ENCODE data around the gene UBALD2.
"Not testable (repeated sequence)": the region's sequence is repeated elsewhere in the genome, so short reads cannot be mapped to it uniquely, and the experiment has no call there.

The UBALD2 gene
- long read RNA-seq, donor 1, transcript UBALD2-201 (3 exons, 1,593 nt): major isoform, 62 of 72 reads
- long read RNA-seq, donor 1, transcript UBALD2-203 (2 exons, 660 nt): minor isoform, 7 of 72 reads
- long read RNA-seq, donor 1, partial matches to known transcripts: 0 of 72 reads
- long read RNA-seq, donor 1, other reads (novel, unspliced or antisense): 0 of 72 reads
- long read RNA-seq, donor 2, transcript UBALD2-201 (3 exons, 1,593 nt): major isoform, 43 of 69 reads
- long read RNA-seq, donor 2, transcript UBALD2-203 (2 exons, 660 nt): minor isoform, 5 of 69 reads
- long read RNA-seq, donor 2, partial matches to known transcripts: 19 of 69 reads
- long read RNA-seq, donor 2, other reads (novel, unspliced or antisense): 0 of 69 reads
- long read RNA-seq, donor 3, transcript UBALD2-201 (3 exons, 1,593 nt): major isoform, 23 of 23 reads
- long read RNA-seq, donor 3, partial matches to known transcripts: 0 of 23 reads
- long read RNA-seq, donor 3, other reads (novel, unspliced or antisense): 0 of 23 reads
- long read RNA-seq, donor 4, transcript UBALD2-201 (3 exons, 1,593 nt): major isoform, 39 of 51 reads
- long read RNA-seq, donor 4, transcript UBALD2-203 (2 exons, 660 nt): minor isoform, 5 of 51 reads
- long read RNA-seq, donor 4, partial matches to known transcripts: 6 of 51 reads
- long read RNA-seq, donor 4, other reads (novel, unspliced or antisense): 0 of 51 reads
- long read RNA-seq, donor 5, transcript UBALD2-201 (3 exons, 1,593 nt): major isoform, 42 of 48 reads
- long read RNA-seq, donor 5, transcript UBALD2-203 (2 exons, 660 nt): minor isoform, 5 of 48 reads
- long read RNA-seq, donor 5, partial matches to known transcripts: 0 of 48 reads
- long read RNA-seq, donor 5, other reads (novel, unspliced or antisense): 0 of 48 reads
- long read RNA-seq, donor 6, transcript UBALD2-203 (2 exons, 660 nt): minor isoform, 6 of 118 reads
- long read RNA-seq, donor 6, transcript UBALD2-201 (3 exons, 1,593 nt): major isoform, 66 of 118 reads
- long read RNA-seq, donor 6, partial matches to known transcripts: 44 of 118 reads
- long read RNA-seq, donor 6, other reads (novel, unspliced or antisense): 0 of 118 reads
- long read RNA-seq, donor 7: 0 reads
- long read RNA-seq, donor 8, transcript UBALD2-201 (3 exons, 1,593 nt): major isoform, 65 of 75 reads
- long read RNA-seq, donor 8, partial matches to known transcripts: 7 of 75 reads
- long read RNA-seq, donor 8, other reads (novel, unspliced or antisense): 0 of 75 reads

DNA sequence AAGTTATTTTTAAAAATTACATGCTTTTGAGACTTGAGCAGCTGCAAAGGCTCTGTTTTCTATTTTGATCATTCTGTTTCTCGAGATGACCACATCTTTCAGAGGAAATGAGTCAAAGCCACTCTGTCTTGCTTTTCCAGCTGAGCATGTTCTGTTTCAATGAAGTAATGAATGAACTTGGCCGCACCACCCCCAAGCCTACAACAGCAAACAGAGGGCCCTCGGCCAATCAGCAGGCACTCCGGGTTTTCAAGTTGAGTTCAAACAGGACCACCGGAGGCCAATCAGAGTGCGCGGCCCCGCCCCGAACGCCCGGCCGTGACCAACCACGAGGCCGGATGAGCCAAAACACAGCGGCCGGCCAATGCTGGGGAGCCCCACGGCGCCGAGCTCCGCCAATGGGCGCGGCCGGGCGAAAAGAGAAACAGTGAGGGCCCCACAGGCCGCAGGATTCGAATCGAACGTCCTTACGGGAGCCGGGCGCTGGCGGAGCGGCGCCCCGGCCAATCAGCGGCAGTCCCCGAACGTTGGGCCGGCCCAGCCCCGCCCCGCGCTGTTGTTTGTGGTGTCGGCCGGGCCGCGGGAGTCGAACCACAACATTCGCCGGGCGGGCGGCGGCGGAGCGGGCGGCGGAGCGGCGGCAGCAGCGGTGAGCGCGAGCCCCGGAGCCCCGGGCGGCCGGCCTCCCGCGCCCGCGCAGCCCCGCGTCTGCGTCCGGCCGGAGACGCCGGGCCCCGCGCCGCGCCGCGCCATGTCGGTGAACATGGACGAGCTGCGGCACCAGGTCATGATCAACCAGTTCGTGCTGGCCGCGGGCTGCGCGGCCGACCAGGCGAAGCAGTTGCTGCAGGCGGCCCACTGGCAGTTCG lies at the start of gene UBALD2:
UBALD2 (plus strand) TSS at position 594 of the 869 bp plus-strand sequence; CDS start at position 752, 158 bp downstream.
- DNase-seq: peak; percentile 92

DNA sequence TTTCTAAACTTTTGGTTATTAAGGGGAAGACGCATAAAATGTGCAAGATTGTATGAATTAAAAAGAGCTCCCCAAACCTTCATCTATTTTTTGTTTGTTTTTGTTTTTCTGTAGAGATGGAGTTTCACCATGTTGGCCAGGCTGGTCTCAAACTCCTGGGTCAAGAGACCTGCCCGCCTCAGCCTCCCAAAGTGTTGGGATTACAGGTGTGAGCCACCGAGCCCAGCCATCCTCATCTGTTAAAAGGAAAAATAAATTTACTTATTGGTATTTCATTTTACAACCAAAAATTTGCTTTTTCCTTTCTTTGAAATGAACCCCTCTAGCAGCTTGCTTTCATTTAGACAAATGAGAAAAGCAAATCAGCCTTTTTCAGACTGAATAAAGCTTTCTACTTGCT lies 48.1 kb upstream of the UBALD2 start:
- no peak for DNase-seq

DNA sequence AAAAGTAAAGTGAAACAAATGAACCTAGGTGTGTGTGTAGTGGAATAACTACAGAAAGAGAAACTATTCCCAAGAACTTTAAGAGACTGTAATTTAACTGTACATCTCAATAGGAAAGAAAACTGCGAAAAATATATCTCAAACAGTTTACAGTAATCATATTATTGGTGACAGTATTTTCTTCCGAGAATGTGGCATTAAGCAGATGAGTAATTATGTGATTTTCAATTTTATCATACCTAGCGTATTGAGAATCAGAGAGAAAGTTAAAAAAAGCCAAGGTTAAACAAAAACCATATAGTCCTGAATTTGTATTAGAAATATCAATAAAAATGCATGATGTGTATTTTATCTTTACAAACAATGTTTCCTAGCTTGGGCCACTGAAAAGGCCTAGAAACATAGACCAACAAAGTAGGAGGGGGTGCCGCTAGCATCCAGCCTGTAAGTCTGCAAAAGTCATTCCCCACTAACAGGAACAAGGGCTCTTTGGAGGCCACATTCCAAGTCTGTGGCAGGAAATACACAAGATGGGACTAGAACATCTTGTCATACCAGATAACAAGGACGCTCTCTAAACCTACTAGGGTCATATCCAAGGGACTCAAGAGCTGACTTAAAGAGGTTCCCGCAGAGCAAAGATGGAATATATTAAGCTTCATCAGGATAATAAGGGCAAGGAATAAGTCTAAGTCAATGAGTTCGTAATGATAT lies 45.3 kb upstream of the UBALD2 start:
- DNase-seq: no peak

DNA sequence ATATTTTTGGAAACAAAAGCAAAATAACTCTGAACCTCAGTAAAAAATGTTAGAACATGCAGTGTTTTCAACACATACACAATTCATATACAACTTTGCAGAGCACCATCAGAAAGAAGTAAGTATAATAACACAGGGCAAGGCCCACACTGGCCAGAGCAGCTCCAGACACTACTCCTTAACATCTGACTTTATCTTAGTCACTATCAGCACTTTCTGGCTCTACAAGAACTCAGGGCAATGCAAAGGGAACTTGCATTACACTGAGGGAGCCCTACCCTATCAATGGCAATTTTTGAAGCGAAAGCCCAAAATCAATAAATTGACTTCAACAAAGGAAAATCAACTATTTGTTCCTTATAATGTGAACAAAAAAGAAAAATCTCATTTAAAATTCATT lies 41.3 kb upstream of the UBALD2 start:
- no peak for DNase-seq

DNA sequence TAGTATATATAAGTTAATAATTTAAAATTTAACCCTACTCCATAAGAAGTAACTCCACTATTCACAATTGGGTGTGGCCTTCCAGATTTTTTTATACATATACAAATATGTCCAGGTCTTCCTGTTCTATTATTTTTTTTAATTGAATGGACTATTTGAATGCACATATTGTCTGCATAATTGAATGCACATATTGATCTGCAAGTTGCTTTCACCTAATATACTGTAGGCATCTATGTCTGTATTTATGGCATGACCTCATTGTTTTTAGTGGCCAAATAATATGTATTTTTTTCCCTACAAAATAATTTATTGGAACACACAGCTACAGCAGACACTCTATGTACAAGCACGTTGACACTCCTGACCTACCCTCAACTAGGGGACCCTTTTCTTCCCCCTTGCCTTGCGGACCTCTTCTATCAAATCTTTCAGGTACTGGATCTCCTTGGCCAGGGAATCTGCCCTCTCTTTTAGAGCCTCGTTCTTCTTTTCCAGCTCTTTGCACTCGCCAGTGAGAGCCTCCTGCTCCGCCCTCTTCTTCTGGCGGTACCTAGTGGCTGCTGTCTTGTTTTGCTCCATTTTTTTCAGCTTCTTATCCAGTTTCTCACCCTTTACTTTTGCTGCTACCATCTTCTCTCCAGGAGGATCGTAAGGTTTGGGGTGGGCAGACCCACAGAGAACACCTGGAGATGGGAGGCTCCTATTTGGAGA lies 39.6 kb upstream of the UBALD2 start:
- DNase-seq: not testable (repeated sequence)

DNA sequence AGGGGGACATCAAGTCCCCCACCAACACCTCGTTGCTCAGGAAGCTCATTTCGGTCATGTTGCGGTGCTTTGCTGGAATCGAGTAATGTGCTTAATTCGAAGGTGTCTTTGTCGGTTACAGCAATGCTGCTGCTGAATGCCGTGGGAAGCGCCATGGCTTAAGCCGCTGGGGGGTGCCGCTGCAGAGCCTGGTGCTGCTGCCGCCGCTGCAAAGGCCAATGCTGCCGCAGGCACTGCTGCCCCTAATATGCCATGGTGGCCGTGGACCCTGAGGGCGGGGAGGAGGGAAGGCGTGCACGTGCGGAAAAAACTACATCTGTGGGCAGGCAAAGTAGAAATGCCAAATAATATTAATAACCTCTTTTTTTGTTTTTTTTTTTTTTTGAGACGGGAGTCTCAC lies 38.4 kb upstream of the UBALD2 start:
- not testable (repeated sequence) for DNase-seq

DNA sequence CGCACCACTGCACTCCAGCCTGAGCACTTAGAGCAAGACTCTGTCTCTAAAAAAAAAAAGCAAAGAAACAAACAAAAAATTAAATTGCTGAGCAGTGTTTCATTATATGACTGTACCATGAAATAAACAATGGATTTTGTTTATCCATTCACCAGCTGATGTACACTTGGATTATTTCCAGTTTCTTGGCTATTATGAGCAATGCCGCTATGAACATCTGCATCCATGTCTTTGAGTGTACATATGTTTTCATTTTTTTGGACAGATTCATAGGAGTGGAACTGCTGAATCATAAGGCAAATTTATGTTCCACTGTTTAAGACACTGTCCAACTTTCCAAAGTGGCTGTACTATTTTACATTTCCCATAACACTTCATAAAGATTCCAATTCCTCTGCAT lies 32.8 kb upstream of the UBALD2 start:
- no peak for DNase-seq

DNA sequence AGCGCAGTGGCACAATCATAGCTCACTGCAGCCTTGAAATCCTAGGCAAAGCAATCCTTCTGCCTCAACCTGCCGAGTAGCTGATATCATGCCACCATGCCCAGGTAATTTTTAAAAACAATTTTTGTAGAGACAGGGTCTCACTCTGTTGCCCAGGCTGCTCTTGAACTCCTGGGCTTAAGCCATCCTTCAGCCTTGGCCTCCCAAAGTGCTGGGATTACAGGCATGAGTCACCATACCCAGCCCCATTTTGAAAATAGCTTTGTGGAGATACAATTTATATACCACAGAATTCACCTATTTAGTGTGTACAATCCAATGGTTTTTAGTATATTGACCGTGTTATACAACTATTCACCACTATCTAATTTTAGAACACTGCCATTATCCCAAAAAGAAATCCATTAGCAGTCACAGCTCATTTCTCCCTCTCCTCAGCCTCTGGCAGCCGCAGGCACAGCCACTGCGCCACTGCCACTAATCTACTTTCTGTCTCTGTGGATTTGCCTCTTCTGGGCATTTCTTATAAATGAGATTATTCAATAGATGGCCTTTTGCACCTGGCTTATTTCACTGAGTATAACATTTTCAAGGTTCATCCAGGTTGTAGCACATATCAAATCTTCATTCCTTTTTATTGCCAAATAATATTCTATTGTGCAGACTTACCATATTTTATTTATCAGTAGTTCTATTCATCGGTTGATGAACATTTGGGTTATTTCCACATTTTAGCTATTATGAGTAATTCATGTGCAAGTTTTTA lies 31.4 kb upstream of the UBALD2 start:
- no peak for DNase-seq

DNA sequence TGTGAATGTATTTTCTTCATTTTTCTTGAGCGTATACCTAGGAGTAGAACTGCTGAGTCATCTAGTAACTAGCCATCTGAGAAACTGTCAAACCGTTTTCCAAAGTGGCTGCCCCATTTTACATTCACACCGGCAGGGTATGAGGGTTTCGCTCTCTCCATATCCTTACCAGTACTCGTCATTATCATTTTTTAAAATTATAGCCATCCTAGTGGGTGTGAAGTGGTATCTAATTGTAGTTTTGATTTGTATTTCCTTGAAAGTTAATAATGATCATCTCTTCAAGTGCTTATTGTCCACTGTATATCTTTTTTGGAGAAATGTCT lies 30.8 kb upstream of the UBALD2 start:
- DNase-seq: no peak

DNA sequence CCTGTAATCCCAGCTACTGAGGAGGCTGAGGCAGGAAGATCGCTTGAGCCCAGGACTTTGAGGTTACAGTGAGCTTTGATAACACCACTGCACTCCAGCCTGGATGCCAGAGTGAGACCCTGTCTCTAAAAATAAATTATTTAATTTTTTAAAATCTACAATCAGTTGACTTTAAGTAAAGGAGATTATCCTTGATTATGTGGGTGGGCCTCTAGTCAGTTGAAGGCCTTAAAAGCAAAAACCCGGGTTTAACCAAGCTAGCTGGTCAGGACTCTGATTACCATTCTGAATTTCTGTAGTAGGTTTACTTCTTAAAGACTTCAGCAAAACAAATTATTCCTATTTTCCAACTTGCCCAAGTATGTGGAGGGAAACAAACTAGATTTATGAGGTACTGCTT lies 29.3 kb upstream of the UBALD2 start:
- no peak for DNase-seq

DNA sequence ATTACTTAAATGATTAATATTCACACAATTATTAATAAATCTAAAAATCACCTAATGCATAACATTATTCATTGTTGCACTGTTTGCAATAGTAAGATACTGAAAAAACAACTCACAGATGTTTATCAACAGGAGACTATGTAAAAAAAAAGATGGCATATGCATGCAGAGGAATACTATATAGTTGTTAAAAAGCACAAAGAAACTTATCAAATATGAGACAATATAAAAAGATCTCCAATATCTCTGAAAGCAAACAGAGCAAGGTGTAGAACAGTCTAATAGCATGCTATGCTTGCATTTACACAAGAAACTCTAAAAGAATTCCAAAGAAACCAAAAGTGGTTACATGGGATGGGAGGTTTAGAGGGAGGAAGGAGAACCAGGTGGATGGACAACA lies 28.5 kb upstream of the UBALD2 start:
- DNase-seq: no peak

DNA sequence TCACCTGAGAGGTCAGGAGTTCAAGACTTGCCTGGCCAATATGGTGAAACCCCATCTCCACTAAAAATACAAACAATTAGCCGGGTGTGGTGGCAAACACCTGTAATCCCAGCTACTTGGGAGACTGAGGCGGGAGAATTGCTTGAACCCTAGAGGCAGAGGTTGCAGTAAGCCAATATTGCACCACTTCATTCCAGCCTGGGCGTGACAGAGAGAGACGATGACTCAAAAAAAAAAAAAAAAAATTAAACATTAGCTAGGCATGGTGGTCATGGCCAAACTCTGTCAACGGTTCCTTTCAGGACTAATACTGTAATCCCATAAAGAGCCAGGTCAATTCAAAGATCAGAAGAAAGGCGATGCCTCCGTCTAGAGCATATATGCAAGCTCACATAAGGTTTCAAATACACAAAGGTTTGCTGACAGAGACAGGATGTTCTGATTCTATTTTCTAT lies 27.3 kb upstream of the UBALD2 start:
- no peak for DNase-seq

DNA sequence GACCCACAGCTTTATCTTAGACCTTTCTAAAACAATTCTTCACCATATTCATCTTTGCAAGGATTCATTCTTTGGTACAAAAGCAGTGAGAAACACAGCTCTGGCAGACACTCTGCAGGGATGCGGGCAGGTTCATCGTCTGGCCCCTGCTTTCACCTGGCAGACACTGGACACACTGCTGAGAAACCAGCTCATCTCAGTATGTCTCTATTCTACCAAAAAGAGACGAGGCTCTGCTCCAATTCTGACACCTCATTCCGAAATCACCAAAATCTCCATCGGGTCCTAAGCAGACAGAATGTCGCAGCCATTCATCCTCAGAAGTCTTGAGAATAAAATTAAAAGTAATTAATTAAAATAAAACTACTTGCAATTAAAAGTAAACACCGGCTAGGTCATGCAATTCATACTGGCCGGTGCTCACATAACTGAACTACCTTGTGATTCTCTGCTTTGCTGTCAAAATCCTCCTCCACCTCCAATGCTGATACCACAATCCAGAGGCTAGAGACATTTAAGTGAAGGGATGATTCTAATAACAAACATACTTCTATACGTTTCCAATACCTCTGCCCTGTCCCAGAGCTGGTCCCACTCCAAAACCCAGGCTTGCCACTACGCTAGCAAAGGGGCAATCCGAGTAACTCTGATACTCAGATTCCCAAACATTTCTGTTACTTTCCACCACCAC lies 26.2 kb upstream of the UBALD2 start:
- no peak for DNase-seq

DNA sequence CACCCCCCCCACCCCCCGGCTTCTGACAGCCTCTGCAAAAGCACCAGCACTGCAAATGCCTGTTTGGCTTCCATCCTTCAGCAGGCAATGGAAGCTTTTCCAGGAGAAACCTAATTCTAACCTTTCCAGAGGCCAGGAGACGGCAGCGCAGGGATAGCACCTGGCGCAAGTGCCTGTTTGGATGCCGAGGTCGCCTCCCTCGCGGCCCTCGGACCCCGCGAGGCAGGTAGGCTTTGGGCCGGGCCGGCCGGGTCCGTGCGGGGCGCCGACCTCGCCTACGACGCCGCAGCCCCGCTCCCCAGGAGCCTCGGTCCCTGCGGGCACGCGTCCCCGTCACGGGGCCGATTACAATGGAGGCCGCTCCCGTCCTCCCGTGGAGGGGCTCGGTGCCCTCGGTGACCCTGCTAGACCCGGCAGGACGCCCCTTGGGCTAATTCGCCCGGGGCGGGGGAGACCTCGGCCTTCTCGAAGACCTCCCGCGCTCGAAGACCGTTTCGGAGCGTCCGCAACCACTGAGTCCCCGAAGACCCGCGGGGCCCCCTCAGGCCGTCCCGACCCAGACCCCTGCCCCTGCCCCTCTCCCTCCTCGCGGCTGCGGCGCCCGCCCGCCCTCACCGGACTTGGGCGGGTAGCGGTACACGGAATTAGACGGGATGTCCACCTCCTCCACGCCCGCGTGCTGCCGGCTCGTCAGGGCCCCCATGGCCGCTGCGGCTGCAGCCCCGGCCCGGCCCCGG lies 25.4 kb upstream of the UBALD2 start:
- peak; percentile 75 for DNase-seq

DNA sequence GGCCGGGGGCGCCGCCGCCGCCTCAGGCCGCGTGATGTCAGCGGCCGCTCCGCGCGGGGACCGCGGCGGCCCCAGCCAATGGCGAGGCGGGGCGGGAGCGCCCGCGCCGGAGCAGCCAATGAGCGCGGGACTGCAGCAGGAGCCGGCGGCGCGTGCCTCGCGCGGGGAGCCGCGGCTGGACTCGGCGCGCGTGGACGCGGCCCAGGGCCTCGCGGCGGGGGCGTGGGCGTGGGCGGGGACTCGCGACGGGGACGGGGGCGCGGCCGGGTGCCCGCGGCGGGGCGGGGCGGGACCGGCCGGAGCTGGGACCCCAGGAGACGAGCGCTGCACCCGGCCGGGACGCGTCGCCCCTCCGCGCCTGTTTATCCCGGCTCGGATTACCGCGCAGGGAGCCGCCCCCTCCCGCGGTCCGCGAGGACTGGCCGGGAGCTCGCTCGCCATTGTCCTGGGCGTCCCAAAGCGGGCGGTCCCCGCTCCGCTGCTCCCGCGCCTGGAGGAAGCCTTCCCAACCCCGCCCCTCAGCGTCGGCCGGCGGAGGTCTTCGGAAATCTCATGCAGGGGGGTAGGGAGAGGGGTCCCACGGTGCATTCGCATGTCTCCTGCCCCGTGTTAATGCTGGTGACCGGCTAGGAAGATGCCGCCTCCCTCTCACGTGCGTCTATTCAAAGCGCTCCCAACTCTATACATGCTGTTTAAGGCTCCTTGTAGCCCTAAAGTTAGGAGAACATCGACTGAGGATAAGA lies 24.5 kb upstream of the UBALD2 start, which contains the start of gene RNF157:
RNF157 (minus strand) TSS at position 33 of the 743 bp plus-strand sequence. CDS start 253 bp downstream, outside the sequence.
- peak; percentile 89 for DNase-seq

DNA sequence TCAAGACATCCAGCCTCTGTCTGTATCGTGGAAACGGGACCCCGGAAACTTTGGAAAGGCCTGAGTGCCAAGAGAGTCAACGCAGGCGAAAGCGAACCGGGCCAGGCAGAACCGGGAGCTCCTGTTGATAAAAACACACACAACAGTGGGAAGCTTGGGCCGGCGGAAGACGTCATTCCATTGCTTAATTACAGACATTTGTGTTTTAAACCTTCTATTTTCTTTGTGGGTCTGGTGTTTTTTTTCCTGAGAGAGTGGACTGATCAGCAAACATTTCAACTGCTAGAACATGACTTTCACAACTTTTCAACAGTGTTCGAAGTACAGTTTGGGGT lies 24.0 kb upstream of the UBALD2 start:
- DNase-seq: no peak

DNA sequence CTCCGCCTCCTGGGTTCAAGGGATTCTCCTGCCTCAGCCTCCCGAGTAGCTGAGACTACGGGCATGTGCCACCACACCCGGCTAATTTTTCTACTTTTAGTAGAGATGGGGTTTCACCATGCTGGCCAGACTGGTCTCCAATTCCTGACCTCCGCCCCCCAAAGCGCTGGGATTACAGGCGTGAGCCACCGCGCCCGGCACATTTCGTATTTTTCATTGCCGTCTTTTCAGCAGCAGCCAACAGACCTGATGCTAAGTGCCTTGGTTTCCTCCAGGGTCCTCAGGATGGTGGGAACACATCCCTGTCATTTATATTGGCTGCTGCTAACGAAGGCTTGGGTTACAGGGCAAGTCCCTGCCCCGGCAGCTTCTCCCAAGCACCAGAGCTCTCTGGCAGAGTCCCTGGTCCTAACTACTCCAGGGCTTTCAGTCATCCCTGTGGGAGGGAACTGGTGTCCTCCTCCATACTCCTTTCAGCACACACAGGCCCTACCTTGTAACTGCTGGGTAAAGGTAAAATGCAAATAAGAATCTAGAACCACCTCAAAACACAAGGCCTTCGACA lies 23.4 kb upstream of the UBALD2 start:
- DNase-seq: no peak

Data from right kidney (tissue), 9 donors.